Sigmoid colon (tissue), 4 donors: ENCODE data around the gene BCL2L12.
A peak's percentile ranks its signal among the peaks of the same experiment; 100 is the strongest.

Source experiments
- CTCF ChIP-seq, 4 experiments: fragments of 450-650 bp in 3 of 4; fragments of 200-600 bp in 1 of 4; IDR thresholded peaks; one replicate each; pipeline ENCODE4 v1.5.1; 2016 to 2019; ENCODE audit warnings: antibody characterized with exemption in 4 of 4, mild to moderate bottlenecking in 3 of 4, moderate library complexity in 2 of 4
- EP300 ChIP-seq, 4 donors: sonication (generic); formaldehyde crosslinking; IDR thresholded peaks; one replicate each; pipeline ENCODE4 v1.6.1; 2017; ENCODE audit warnings: antibody characterized with exemption in 4 of 4
- POLR2A ChIP-seq, 2 donors: fragments of 450-650 bp; IDR thresholded peaks; one replicate each; pipeline ENCODE4 v1.6.1; 2016; ENCODE audit warnings: antibody characterized with exemption in 2 of 2, mild to moderate bottlenecking in 2 of 2, moderate library complexity in 2 of 2
- POLR2AphosphoS5 ChIP-seq, 4 donors: sonication (generic); formaldehyde crosslinking; IDR thresholded peaks; one replicate each; pipeline ENCODE4 v1.6.1; 2017; ENCODE audit warnings: antibody characterized with exemption in 4 of 4

- no peak for TF ChIP-seq CTCF (IDR thresholded peaks at IDR 0.05)
- TF ChIP-seq POLR2A (IDR thresholded peaks at IDR 0.05) = no peak
- peak in 1 of 4 donors; percentile 13 for TF ChIP-seq POLR2AphosphoS5 (IDR thresholded peaks at IDR 0.05)
- TF ChIP-seq EP300 (IDR thresholded peaks at IDR 0.05) = no peak
Observed at GRCh38 chr19:49631014-49631588, 34.6 kb upstream of the BCL2L12 start.
